Ascending aorta (tissue), 2 donors: Measurements from ENCODE around the gene RGMB. TPM values are rescaled to one million over a fixed set of nuclear protein-coding genes. Genes with fewer than 3 reads are reported as not detected.
"Not testable (repeated sequence)": the region's sequence is repeated elsewhere in the genome, so short reads cannot be mapped to it uniquely, and the experiment has no call there.

Experiments used
- DNase-seq, 2 donors: peaks; one replicate each; pipeline ENCODE4 v3.0.0-alpha.2; 2019; ENCODE audit warnings: low spot score in 2 of 2
- H3K27ac ChIP-seq, 2 donors: fragments of 200-600 bp; sonication (generic); one replicate each; pipeline ENCODE4 v1.5.1; 2016 to 2017; ENCODE audit warnings: mild to moderate bottlenecking in 1 of 2
- H3K27me3 ChIP-seq: fragments of 200-600 bp; sonication (generic); one replicate; pipeline ENCODE4 v1.5.1; 2017
- H3K36me3 ChIP-seq, 2 donors: fragments of 200-600 bp; sonication (generic); one replicate each; pipeline ENCODE4 v1.5.1; 2016
- H3K4me1 ChIP-seq, 2 donors: fragments of 200-600 bp; sonication (generic); one replicate each; pipeline ENCODE4 v1.5.1; 2016 to 2017; ENCODE audit warnings: mild to moderate bottlenecking in 1 of 2
- H3K4me3 ChIP-seq, 2 donors: fragments of 200-600 bp; sonication (generic); one replicate each; pipeline ENCODE4 v1.5.1; 2016 to 2017; ENCODE audit warnings: mild to moderate bottlenecking in 1 of 2
- H3K9me3 ChIP-seq, 2 donors: fragments of 200-600 bp; sonication (generic); one replicate each; pipeline ENCODE4 v1.5.1; 2016
- CTCF ChIP-seq, 3 experiments: fragments of 200-600 bp in 2 of 3; fragments of 450-650 bp in 1 of 3; sonication (generic) in 2 of 3; IDR thresholded peaks; one replicate each; pipeline ENCODE4 v1.5.1; 2016 to 2019; ENCODE audit warnings: antibody characterized with exemption in 3 of 3, mild to moderate bottlenecking in 1 of 3, moderate library complexity in 1 of 3
- intact Hi-C: fragments of 100-400 bp; cut with DNase I; formaldehyde crosslinking; loops from one replicate; pipeline ENCODE4 v1.15.1; 2023
- total RNA-seq: library from RNA; depleted of rRNA; stranded (reverse); fragments of >200 nt; gene quantifications from one replicate; pipeline ENCODE4 v1.1.0, GENCODE V29; 2016

Gene RGMB
- total RNA-seq, 1 donor from 2014 or later, result 20.9 TPM

- TF ChIP-seq CTCF (IDR thresholded peaks at IDR 0.05), result peak in 1 of 3 experiments; percentile 6
- H3K4me1 ChIP-seq, result no peaks in the 10 kb centered on the region
- H3K27ac ChIP-seq, result no peak overlapping the region
- no peaks in the 10 kb centered on the region for H3K36me3 ChIP-seq
- peaks cover 0 to 7% of the 10 kb centered on the region in 2 donors for H3K9me3 ChIP-seq
- intact Hi-C loops, result no loop called here
- H3K27me3 ChIP-seq, result no peaks in the 10 kb centered on the region
- H3K4me3 ChIP-seq, result no peak overlapping the region
- DNase-seq, result no peak
These were observed 22.8 kb upstream of the RGMB start for GRCh38 chr5:98750693-98751092.

- H3K9me3 ChIP-seq, H3K36me3 ChIP-seq, H3K4me3 ChIP-seq, H3K27ac ChIP-seq, intact Hi-C loops, DNase-seq, H3K4me1 ChIP-seq, H3K27me3 ChIP-seq: not testable (repeated sequence)
These were observed 21.1 kb upstream of the RGMB start for GRCh38 chr5:98752331-98752730.

- intact Hi-C loops, H3K36me3 ChIP-seq, DNase-seq: not testable (repeated sequence)
These were observed 20.7 kb upstream of the RGMB start for GRCh38 chr5:98752801-98753200.

GRCh38 chr5:98753507-98753906 lies 20.0 kb upstream of the RGMB start:
- Histone ChIP-seq H3K4me3 (no peak overlapping the region), H3K27ac (no peak overlapping the region), H3K9me3 (no peaks in the 10 kb centered on the region), H3K36me3 (no peaks in the 10 kb centered on the region), H3K4me1 (no peaks in the 10 kb centered on the region), H3K27me3 (no peaks in the 10 kb centered on the region)
- intact Hi-C loops, result no loop called here
- TF ChIP-seq CTCF (IDR thresholded peaks at IDR 0.05), result no peak
- DNase-seq, result no peak

More at GRCh38 chr5:98752801-98753200, 20.7 kb upstream of the RGMB start:
- not testable (repeated sequence) for H3K9me3 ChIP-seq, H3K27me3 ChIP-seq, H3K4me3 ChIP-seq, H3K27ac ChIP-seq, H3K4me1 ChIP-seq

- H3K27ac ChIP-seq, result no peak overlapping the region
- TF ChIP-seq CTCF (IDR thresholded peaks at IDR 0.05), result no peak
- H3K36me3 ChIP-seq, result no peaks in the 10 kb centered on the region
- H3K4me1 ChIP-seq, result no peaks in the 10 kb centered on the region
- DNase-seq, result no peak
- intact Hi-C loops, result no loop called here
- H3K4me3 ChIP-seq, result no peak overlapping the region
- H3K27me3 ChIP-seq, result no peaks in the 10 kb centered on the region
- H3K9me3 ChIP-seq, result no peaks in the 10 kb centered on the region
These were observed 18.1 kb upstream of the RGMB start for GRCh38 chr5:98755406-98755805.

- DNase-seq, result no peak
These were observed 15.5 kb upstream of the RGMB start for GRCh38 chr5:98757978-98758377.

More at GRCh38 chr5:98757978-98758377, 15.5 kb upstream of the RGMB start:
- intact Hi-C loops, result no loop called here
- H3K27me3 ChIP-seq, result no peaks in the 10 kb centered on the region
- H3K27ac ChIP-seq, result no peak overlapping the region
- no peak overlapping the region for H3K4me3 ChIP-seq
- no peak for TF ChIP-seq CTCF (IDR thresholded peaks at IDR 0.05)
- no peaks in the 10 kb centered on the region for H3K4me1 ChIP-seq
- H3K9me3 ChIP-seq, result no peaks in the 10 kb centered on the region
- no peaks in the 10 kb centered on the region for H3K36me3 ChIP-seq
